ENCODE measurements around the gene RBM33.
"Not testable (repeated sequence)": the region's sequence is repeated elsewhere in the genome, so short reads cannot be mapped to it uniquely, and the experiment has no call there.

The RBM33 gene

DNA sequence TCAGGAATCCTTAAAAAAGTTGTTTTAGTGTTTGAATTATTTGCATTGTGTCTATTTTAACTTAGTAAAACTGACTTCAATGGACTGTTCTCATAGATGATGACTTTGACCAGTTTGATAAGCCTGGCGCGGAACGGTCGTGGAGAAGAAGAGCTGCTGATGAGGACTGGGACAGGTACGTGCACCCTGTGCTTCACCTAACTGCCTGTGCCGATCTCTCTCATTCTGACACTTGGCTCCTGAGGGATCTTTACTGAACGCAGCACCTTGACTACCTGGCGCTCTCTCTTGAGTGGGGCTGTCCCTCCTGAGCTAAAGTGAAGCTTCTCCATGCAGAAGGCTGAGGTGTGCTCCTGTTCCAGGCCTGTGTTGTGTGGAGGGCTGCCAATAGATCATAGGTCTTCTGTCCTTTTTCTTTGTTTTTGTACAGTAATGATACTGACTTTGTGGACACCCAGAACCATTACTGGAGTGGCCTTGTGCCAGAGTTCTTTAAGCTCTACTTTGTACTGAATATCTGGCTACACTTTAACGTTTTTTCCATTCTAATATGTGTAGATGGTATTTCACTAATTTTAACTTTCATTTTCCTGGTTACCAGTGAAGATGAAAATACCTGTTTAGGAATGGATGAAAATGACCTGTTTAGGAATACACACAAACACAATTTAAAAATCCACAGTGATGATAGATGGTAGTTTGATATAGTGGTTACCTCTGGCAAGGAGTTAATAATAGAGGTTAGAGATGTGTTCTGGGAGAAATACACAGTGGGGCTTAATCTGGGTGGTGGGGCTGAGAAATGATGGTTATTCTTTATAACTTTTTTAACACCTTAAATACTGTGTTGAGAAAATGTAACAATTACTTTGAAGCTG lies 20.9 kb downstream of the RBM33 start:
- DNase-seq, result no peak

DNA sequence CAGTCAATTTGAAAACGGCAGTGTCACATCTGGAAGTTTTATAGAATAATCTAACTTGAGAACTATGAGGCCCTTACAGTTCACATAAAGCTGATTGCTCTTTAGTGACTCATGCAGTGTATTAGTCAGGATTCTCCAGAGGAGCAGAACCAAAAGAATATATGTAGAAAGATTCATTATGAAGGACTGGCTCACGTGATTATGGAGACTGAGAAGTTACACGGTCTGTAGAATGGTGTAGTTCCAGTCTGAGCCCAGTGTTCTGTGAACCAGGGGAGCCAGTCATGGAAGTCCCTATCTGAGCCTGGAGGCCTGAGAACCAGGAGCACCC lies 21.5 kb downstream of the RBM33 start:
- no peak for DNase-seq

DNA sequence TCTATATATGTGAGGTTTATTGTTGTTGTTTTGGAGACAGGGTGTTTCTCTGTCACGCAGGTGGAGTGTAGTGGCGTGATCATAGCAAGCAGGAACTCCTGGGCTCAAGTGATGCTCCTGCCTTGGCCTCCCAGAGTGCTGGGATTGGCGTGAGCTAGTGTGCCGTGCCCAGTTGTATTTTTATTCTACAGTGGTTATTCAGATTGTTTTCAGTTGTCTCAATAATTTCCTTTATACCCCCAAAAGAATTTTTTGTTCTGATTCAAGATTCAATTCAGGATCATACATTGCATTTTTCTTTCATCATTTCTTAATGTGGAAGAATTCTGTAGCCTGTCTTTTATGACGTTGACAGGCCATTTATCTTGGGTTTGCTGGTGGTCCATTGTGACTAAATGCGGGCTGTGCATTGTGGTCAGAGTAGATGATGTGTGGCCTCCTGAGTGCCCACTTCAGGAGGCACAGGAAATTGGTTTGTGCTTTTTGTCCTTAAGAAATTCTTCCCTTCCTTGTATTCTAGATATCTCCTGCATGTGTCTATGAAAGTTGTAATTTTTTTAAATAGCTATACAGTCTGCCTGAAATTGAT lies 22.9 kb downstream of the RBM33 start:
- DNase-seq, result no peak

DNA sequence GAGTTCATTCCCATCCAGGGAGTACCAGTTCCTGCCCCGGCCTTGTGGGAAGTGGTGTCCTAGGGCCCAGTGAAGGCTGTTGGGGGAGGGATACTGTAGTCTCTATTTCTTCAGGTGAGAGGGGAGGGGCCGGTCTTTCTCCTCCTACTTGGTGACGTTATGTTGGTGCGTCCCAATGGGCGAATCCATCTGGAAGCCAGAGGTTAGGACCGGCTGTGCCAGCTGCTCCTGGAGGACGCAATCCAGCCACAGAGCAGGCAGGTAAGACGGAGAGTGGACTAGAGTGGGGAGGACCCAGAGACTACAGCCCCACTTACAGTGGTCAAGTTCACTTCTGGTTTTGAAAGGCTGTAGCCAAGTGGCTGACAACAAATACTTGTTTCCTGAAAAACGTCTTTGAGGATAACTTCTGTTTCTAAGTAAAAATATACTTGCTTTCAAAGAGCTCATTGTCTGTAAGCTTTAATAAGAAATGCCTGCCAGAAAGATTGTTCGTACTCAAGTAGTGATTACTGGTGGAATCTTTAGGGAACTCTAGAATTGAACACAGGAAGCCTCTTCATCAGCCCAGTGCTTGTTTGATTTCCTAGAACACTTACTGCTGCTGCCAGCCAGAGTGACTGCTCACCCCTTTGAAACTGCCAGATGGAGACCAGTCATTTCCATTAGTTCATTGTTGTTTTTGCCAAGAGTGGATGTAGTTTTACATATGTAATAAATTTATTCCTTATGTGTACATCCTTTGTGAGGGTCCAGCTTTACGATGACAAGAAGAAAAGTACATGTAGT lies 25.4 kb downstream of the RBM33 start:
- no peak for DNase-seq

DNA sequence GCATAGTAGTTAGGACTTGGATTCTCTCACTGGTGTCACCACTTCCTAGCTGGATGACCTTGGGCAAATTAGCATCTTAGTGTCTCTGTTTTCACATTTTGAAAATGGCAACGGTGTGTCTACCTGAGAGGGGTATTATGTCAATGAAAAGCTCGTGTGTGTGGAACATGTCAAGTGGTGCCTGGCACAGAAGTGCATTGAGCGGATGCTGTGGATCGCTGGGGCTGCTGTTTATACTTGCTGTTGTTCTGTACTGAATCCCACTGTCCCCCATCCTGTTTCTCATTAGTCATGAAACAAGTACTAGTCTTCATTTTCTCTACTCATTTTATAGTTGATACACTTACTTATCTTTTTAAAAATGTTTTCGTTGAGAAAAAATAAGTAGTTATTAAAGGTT lies 26.1 kb downstream of the RBM33 start:
- DNase-seq, result no peak

DNA sequence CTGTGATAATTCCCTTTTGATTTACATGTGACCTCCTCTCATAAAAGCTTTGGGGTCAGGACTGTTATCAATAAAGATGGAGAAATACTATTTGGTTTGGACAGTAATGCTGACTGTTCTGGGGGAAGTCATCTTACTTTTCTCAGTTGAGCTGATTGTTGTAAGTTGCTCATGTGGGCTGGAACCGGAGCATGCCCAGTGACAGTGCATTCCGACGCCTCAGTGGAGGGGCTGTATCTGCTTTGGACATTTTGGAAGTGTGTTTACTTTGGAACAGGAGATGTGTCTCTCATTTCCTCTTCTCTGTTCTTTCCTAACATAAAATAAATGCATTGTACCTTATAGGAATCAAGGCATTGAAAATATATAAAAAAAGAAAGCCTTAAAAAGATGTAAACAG lies 30.1 kb downstream of the RBM33 start:
- DNase-seq, result no peak

DNA sequence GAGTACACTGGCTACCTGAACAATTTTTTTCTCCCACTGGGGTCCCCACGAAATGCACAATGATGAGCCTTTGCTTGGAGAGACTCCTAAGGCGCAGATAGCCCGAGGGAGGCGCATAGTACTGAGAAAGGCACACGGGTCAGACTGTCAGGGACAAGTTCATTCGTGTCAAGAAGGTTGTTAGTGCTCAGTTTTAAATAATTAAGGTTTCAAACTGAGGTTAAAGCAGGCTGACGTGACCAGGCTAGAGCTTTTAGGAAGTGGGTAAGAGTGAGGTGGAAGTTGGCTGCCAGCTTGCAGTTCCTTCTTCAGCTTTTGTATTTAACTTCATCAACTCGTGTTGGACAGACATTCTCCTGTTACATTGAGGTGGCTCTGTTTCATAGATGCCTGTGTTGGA lies 31.6 kb downstream of the RBM33 start:
- DNase-seq, result no peak

DNA sequence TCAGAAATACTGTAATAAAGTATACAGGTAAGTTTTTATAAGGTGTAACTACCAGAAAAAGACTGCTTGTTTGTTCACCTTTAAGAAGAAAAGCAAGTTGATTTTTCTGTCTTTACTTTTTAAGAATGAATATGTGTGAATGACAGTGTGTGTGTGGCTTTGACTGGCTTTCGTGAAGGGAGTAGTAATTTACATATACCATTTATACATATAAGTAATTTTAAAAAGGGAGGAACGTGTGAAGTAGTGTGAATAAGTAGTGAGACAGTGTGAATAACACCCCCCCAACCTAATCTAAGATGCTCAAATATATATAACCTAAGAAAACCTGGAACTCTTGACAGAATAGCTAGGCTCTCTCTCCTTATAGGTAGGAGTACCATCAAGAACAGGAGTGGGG lies 33.2 kb downstream of the RBM33 start:
- DNase-seq, result no peak

DNA sequence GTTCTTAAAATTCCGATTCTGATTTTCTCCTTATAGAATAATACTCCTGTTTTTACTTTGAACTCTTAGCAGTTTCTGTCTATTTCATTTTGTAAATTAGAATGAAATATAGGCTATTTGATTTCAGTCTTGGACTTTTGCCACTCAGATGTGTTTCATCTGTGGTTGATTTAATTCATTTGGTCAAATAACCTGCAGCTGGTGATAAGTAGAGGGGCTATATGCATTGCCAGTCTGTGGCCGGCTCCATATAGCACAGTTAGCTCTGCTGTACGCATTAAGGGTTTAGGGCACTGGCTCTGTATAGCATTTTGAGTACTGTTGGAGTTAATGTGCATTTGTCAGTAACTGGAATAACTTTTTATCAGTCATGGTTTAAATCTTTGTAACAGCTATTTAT lies 35.7 kb downstream of the RBM33 start:
- DNase-seq, result no peak

DNA sequence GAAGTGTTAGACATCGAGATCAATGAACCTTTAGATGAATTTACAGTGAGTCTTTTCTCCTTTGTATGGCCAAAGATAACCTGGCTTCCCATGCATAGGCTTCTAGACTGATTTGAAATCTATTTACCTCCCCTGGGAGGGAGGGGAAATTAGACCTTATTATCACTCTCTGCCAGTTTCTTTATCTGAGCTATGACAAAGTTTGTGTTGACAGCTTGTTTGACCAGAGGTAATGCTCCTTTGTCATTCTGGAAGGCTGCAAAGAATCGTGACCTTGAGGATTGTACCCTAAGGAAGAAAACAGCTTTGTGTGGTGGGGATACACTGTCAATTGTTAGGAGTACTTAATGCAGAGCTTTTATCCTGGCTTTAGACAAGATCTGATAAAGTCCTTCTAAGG lies 36.4 kb downstream of the RBM33 start:
- DNase-seq, result no peak

DNA sequence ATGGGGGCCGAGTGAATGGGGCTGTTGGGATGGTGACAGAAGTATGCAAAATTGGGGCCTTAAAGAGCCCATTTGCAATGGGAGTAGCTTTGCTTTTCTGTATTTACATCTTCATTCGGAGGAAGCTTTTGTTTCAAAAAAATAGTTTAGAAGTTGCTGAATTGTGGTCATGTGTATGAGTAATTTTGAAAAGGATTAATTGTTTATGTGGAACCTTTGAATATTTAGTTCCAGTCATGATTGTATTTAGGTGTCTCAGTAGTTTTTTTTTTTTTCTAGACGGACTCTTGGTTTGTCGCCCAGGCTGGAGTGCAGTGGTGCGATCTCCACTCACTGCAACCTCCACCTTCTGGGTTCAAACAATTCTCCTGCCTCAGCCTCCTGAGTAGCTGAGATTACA lies 37.2 kb downstream of the RBM33 start:
- no peak for DNase-seq

DNA sequence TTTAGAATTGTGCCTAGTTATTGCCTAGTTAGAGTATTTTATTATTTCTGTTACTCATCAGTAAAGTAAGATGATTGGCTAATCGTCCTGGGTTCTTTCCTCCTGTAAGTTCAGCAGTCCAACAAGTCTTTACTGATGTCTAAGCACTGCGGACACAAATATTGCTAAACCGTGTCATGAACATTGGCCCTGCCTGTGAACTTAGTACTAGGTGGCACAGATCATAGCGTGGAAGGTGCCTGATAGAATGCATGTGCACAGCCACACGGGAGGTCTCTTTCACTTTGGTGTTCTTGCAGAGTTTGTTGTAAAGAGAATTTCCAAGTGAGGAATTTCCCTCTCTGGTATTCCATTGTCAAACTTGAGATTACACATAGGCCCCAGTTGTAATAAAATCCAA lies 38.0 kb downstream of the RBM33 start:
- DNase-seq, result no peak

DNA sequence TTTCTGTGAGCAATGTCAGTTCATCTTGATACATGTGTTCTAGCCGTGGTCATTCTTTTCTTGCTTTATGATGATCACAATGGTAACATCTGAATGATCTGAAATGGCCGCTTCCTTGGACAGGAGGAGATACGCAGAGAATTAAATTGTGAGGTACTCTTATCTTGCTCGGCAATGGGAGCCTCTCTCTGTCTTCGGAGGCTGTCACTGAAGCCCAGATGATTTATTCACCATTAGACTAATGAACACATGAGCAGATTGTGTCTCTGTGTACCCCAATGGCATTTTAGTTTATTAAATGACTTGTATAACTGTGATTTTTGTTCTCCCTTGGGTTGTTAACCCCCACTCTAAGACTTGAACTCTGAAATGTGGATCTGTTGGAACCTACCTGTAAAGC lies 38.6 kb downstream of the RBM33 start:
- no peak for DNase-seq

DNA sequence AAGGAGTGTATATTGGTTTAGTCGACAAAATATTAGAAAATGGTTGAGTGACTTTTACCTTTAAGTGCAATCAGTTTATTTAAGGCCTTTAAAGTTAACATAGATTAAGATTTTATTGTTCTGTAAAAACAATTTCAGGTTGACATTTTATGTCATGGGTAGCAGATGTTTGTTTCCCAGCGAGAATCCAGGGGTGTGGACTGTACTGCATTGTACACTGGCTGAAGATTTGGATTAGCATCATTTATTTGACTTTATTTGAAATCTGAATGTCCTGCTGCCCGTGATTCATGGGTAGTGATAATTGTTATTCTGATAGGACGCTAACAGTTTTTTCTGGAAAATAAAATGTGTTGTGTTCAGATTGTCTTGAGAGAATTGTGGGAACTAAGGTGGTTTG lies 39.3 kb downstream of the RBM33 start:
- no peak for DNase-seq

DNA sequence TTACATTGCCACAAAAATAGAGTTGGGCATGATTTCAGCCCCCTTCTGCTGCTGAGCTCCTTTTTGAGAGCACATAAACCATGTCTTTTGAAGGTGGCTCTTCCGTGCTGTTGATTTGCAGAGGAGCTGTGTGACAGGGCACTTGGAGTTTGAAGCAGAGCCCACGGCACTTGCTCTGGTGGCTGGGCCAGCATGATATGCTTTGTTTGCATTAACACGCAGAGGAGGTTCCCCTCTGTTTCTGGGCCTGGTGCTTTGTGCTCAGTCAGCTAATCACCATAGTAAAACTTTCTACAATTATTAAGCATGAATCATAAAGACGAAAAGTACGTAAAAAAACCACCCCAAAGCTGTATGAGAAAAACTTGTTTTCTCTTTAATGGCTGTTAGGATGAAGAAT lies 40.1 kb downstream of the RBM33 start:
- no peak for DNase-seq

DNA sequence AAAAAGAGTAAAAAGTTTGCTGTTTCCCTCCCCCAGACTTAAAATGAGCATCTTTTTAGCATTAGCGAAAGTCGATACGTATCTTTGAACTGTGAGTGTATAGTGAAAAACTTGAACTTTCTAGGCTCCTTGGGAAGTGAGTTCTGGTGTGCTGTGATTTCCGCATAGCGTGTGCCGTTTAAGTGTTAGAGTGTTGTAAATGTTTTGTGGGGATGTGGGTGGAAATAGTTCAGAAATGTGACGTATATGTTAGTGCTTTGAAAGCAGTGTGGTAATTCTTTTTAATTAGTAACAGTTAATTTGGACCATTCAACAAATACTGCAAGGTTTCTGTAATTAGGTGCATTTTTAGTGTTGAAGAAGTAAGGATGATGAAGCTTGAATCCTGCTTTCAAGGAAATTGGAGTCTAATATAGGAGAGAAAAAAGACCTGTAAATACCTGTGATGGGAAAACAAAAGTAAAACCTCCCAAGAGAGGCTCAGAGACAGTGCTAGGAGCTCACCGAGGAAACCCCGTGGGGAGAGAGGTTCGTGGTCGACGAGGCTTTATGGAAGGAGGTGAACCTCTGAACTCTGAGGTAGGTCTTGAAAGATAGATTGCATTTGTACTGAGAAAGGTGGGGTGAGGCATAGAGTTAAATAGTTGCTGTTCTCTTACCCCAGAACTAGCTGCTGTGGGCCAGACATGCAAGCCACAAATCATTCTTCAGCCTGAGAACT lies 40.8 kb downstream of the RBM33 start:
- DNase-seq, result no peak

DNA sequence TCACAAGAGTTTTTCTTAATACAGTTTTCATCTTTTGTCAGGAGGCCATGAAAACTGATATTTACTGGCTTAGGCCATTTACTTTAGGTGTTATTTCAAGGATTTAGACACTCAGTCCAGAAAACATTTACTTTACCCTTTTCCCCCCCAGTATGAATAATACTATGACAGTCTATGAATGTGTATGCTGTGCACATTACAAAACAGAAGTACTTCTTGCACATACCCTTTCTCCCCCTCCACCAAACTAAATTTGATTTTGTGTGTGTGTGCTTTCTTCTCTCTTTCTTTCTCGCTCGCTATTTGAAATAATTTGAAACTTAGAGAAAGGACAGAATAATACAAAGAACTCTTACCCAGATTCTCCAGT lies 41.3 kb downstream of the RBM33 start:
- no peak for DNase-seq

DNA sequence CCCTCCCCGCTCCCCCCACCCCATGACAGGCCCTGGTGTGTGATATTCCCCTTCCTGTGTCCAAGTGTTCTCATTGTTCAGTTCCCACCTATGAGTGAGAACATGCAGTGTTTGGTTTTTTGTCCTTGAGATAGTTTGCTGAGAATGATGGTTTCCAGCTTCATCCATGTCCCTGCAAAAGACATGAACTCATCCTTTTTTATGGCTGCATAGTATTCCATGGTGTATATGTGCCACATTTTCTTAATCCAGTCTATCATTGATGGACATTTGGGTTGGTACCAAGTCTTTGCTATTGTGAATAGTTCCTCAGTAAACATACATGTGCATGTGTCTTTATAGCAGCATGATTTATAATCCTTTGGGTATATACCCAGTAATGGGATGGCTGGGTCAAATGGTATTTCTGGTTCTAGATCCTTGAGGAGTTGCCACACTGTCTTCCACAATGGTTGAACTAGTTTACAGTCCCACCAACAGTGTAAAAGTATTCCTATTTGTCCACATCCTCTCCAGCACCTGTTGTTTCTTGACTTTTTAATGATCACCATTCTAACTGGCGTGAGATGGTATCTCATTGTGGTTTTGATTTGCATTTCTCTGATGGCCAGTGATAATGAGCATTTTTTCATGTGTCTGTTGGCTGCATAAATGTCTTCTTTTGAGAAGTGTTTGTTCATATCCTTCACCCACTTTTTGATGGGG lies 42.3 kb downstream of the RBM33 start:
- DNase-seq, result not testable (repeated sequence)

DNA sequence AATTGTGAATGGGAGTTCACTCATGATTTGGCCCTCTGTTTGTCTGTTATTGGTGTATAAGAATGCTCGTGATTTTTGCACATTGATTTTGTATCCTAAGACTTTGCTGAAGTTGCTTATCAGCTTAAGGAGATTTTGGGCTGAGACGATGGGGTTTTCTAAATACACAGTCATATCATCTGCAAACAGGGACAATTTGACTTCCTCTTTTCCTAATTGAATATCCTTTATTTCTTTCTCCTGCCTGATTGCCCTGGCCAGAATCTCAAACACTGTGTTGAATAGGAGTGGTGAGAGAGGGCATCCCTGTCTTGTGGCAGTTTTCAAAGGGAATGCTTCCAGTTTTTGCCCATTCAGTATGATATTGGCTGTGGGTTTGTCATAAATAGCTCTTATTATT lies 43.8 kb downstream of the RBM33 start:
- not testable (repeated sequence) for DNase-seq

DNA sequence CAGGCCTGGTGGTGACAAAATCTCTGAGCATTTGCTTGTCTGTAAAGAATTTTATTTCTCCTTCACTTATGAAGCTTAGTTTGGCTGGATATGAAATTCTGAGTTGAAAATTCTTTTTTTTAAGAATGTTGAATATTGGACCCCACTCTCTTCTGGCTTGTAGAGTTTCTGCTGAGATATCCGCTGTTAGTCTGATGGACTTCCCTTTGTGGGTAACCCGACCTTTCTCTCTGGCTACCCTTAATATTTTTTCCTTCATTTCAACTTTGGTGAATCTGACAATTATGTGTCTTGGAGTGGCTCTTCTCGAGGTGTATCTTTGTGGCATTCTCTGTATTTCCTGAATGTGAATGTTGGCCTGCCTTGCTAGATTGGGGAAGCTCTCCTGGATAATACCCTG lies 46.2 kb downstream of the RBM33 start:
- not testable (repeated sequence) for DNase-seq

DNA sequence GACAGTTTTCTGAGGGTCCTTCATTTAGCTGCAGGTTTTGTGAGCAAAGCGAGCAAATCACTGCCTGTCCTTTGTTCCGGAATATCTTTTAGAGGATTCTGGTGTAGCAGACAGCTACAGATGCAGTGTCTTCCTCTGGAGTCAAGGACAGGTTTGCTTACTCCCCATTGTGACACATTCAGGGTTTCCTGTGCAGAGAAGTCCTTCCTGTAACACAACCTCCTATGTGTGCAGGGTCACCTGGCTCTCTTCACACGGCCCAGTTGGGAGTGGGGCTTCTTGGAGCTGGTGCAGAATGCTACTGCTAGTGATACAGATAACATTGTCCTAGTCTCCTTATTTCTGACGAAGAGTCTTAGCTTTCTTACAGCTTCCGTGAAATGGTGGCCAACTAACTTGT lies 47.9 kb downstream of the RBM33 start:
- no peak for DNase-seq

DNA sequence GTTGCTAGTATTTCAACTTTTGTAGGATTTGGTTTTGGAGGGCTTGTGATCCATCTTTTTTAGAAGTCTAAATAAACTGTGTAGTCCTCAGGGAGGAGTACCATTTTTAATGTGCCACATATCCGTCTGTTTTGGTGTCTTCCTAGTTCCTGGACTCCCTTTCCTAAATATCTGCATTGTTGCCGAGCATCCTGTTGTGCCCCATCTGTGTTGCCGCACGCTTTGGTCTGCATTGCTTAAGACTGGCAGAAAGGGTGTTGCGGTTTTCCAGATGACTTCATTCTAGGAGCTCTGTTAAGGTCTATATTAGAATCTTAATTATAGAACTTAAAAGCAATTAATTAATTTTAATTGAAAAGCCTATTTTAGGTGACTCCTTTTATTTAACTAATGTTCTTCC lies 49.4 kb downstream of the RBM33 start:
- no peak for DNase-seq

DNA sequence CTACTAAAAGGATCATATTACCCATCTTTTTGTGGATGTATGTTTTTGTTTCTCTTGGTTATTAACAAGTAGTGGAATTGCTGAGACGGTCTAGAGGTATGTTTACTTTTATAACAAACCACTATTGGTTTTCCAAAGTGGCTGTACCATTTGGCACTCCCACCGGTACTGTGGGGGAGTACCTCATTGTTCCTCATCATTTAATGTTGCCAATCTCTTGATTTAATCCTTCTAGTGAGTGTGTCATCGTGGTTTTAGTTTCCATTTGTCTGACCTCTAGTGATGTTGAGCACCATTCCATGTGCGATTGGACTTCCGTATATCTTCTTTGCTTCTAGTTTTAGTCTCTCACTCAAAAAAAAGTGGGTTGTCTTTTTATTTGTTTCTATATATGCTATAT lies 50.4 kb downstream of the RBM33 start:
- no peak for DNase-seq
